ENCODE measurements around the gene MYH3.

Gene MYH3

GRCh38 chr17:10608244-10608643, 48.9 kb downstream of the MYH3 start:
- Histone ChIP-seq H3K36me3 (ENCODE audit: control insufficient read depth, insufficient read depth, low read length) (no peaks in the 10 kb centered on the region), H3K4me1 (no peaks in the 10 kb centered on the region), H3K4me2 (ENCODE audit: low read length) (no peak overlapping the region), H2AFZ (no peak overlapping the region), H3K9ac (no peak overlapping the region), H3K9me3 (ENCODE audit: control insufficient read depth, low read length) (no peaks in the 10 kb centered on the region), H3K79me2 (no peaks in the 10 kb centered on the region), H3K4me3 (ENCODE audit: low read depth, low read length) (no peak overlapping the region), H3K27ac (no peak overlapping the region), H3K27me3 (ENCODE audit: control insufficient read depth, insufficient read depth, low read length) (no peaks in the 10 kb centered on the region)
- no peak for TF ChIP-seq CTCF (IDR thresholded peaks at IDR 0.05)

GRCh38 chr17:10606110-10606509, 51.0 kb downstream of the MYH3 start:
- no peak for TF ChIP-seq CTCF (IDR thresholded peaks at IDR 0.05)
- Histone ChIP-seq H3K9ac (no peak overlapping the region), H3K36me3 (ENCODE audit: control insufficient read depth, insufficient read depth, low read length) (no peaks in the 10 kb centered on the region), H2AFZ (no peak overlapping the region), H3K27ac (no peak overlapping the region), H3K27me3 (ENCODE audit: control insufficient read depth, insufficient read depth, low read length) (no peaks in the 10 kb centered on the region), H3K79me2 (no peaks in the 10 kb centered on the region), H3K4me2 (ENCODE audit: low read length) (no peak overlapping the region), H3K4me3 (ENCODE audit: low read depth, low read length) (no peak overlapping the region), H3K9me3 (ENCODE audit: control insufficient read depth, low read length) (no peaks in the 10 kb centered on the region), H3K4me1 (no peaks in the 10 kb centered on the region)

- H3K9ac ChIP-seq, result no peak overlapping the region
- no peaks in the 10 kb centered on the region for H3K27me3 ChIP-seq (ENCODE audit: control insufficient read depth, insufficient read depth, low read length)
- H3K4me1 ChIP-seq, result no peaks in the 10 kb centered on the region
- no peaks in the 10 kb centered on the region for H3K79me2 ChIP-seq
- H3K36me3 ChIP-seq (ENCODE audit: control insufficient read depth, insufficient read depth, low read length), result no peaks in the 10 kb centered on the region
- H3K4me3 ChIP-seq (ENCODE audit: low read depth, low read length), result no peak overlapping the region
- no peaks in the 10 kb centered on the region for H3K9me3 ChIP-seq (ENCODE audit: control insufficient read depth, low read length)
- no peak overlapping the region for H3K27ac ChIP-seq
- no peak overlapping the region for H2AFZ ChIP-seq
- no peak for TF ChIP-seq CTCF (IDR thresholded peaks at IDR 0.05)
- H3K4me2 ChIP-seq (ENCODE audit: low read length), result no peak overlapping the region
Observed at GRCh38 chr17:10605221-10605783, 51.8 kb downstream of the MYH3 start.

- Histone ChIP-seq H3K27me3 (ENCODE audit: control insufficient read depth, insufficient read depth, low read length) (no peaks in the 10 kb centered on the region), H3K4me1 (no peaks in the 10 kb centered on the region), H3K36me3 (ENCODE audit: control insufficient read depth, insufficient read depth, low read length) (no peaks in the 10 kb centered on the region), H3K4me2 (ENCODE audit: low read length) (no peak overlapping the region), H3K27ac (no peak overlapping the region), H3K9ac (no peak overlapping the region), H3K4me3 (ENCODE audit: low read depth, low read length) (no peak overlapping the region), H2AFZ (no peak overlapping the region), H3K9me3 (ENCODE audit: control insufficient read depth, low read length) (no peaks in the 10 kb centered on the region), H3K79me2 (no peaks in the 10 kb centered on the region)
- TF ChIP-seq CTCF (IDR thresholded peaks at IDR 0.05), result no peak
Observed at GRCh38 chr17:10604521-10604920, 52.6 kb downstream of the MYH3 start.

- Histone ChIP-seq H3K9ac (no peak overlapping the region), H3K9me3 (ENCODE audit: control insufficient read depth, low read length) (no peaks in the 10 kb centered on the region), H3K79me2 (no peaks in the 10 kb centered on the region), H3K27ac (no peak overlapping the region), H3K4me1 (no peaks in the 10 kb centered on the region), H3K27me3 (ENCODE audit: control insufficient read depth, insufficient read depth, low read length) (no peaks in the 10 kb centered on the region), H3K4me3 (ENCODE audit: low read depth, low read length) (no peak overlapping the region), H3K36me3 (ENCODE audit: control insufficient read depth, insufficient read depth, low read length) (no peaks in the 10 kb centered on the region), H3K4me2 (ENCODE audit: low read length) (no peak overlapping the region), H2AFZ (no peak overlapping the region)
- TF ChIP-seq CTCF (IDR thresholded peaks at IDR 0.05), result no peak
Observed at GRCh38 chr17:10603931-10604330, 53.2 kb downstream of the MYH3 start.
